Small intestine (tissue), 7 donors: ENCODE measurements around the gene SIMC1. TPM values are rescaled to one million over a fixed set of nuclear protein-coding genes. Genes with fewer than 3 reads are reported as not detected.

Experiments
- DNase-seq, 2 donors: peaks; one replicate each; pipeline versions ENCODE4 v3.0.0 to v3.0.0-alpha.2; 2013
- FAIRE-seq: peaks from 2 replicates; lab custom pipeline; 2012; peaks lifted over from hg19 to GRCh38; lab: Jason Lieb, UNC
- H3K27ac ChIP-seq, 3 donors: one replicate each; pipeline ENCODE4 v1.5.1; 2013; ENCODE audit warnings: low read length in 2 of 3, mild to moderate bottlenecking in 2 of 3, control low read depth in 1 of 3, inconsistent platforms in 1 of 3, low read depth in 1 of 3, moderate library complexity in 1 of 3
- H3K27me3 ChIP-seq, 3 donors: one replicate each; pipeline ENCODE4 v1.6.1; 2013; ENCODE audit warnings: low read length in 3 of 3, inconsistent platforms in 1 of 3; ENCODE audit not compliant: control insufficient read depth in 3 of 3, insufficient read depth in 3 of 3
- H3K36me3 ChIP-seq, 3 donors: one replicate each; pipeline ENCODE4 v1.6.1; 2013; ENCODE audit warnings: low read length in 3 of 3, inconsistent platforms in 1 of 3, low read depth in 1 of 3, mild to moderate bottlenecking in 1 of 3, moderate library complexity in 1 of 3; ENCODE audit not compliant: control insufficient read depth in 3 of 3, insufficient read depth in 2 of 3
- H3K4me1 ChIP-seq, 3 donors: one replicate each; pipeline ENCODE4 v1.6.1; 2013; ENCODE audit warnings: low read length in 2 of 3, inconsistent platforms in 1 of 3, low read depth in 1 of 3, mild to moderate bottlenecking in 1 of 3, moderate library complexity in 1 of 3; ENCODE audit not compliant: control insufficient read depth in 3 of 3, insufficient read depth in 2 of 3
- H3K4me3 ChIP-seq, 3 donors: one replicate each; pipeline ENCODE4 v1.5.1; 2013; ENCODE audit warnings: low read length in 3 of 3, control low read depth in 1 of 3, inconsistent platforms in 1 of 3, low read depth in 1 of 3, mild to moderate bottlenecking in 1 of 3, moderate library complexity in 1 of 3
- H3K9me3 ChIP-seq, 2 donors: one replicate each; pipeline ENCODE4 v1.6.1; 2013; ENCODE audit warnings: low read depth in 1 of 2, low read length in 1 of 2; ENCODE audit not compliant: control insufficient read depth in 2 of 2, insufficient read depth in 1 of 2
- WGBS, 3 donors: extraction: QIAGEN DNeasy Blood & Tissue Kit; methylation state at CpG; one replicate each; pipeline ENCODE4 v1.1.7; 2013; 5-methylcytosine and 5-hydroxymethylcytosine counted together
- polyA plus RNA-seq, 4 donors: library from polyadenylated mRNA; stranded (reverse) in 3 of 4; unstranded in 1 of 4; fragments of 200-250 nt in 3 of 4; fragments of 120-200 nt in 1 of 4; gene quantifications; one replicate each; pipeline versions ENCODE4 v1.2.1 to v1.2.3, GENCODE V29; 2013
- donor health status: healthy with polysubstance abuse.
- donor health status: control.
- donor health status: control.
- donor health status: Bipolar disorder and iron deficiency.
- donor health status: healthy.

Gene SIMC1
- polyA plus RNA-seq, 4 donors: 5.9 to 16.1 (median 10.8) TPM

- no peak overlapping the region for H3K27ac ChIP-seq
- H3K9me3 ChIP-seq: no peaks in the 10 kb centered on the region
- H3K36me3 ChIP-seq: peaks cover 6 to 91% (median 9%) of the 10 kb centered on the region in 3 donors
- WGBS, 3 donors: 82 to 93% (median 90%) methylated on average over 11 of the region's 11 CpGs
- FAIRE-seq: no peak
- peaks cover 0 to 2% (median 0%) of the 10 kb centered on the region in 3 donors for H3K4me1 ChIP-seq
- H3K4me3 ChIP-seq: no peak overlapping the region
- no peaks in the 10 kb centered on the region for H3K27me3 ChIP-seq
- DNase-seq: no peak
Observed at GRCh38 chr5:176394881-176395675, 156.9 kb downstream of the SIMC1 start.

Other genes starting within 250 kb of the SIMC1 start
- gene KIAA1191, start 123.3 kb downstream of the SIMC1 start, polyA plus RNA-seq: 100 to 1,000 TPM in 1 of 4 donors, 10 to 100 TPM in 3; 43.7 to 132 (median 84.9) TPM
- gene ARL10, start 127.1 kb downstream of the SIMC1 start, polyA plus RNA-seq: 1 to 10 TPM in 1 of 4 donors, under 1 TPM in 2, not detected in 1; under 0.01 to 2.4 (median 0.97) TPM
- gene NOP16, start 150.2 kb downstream of the SIMC1 start, polyA plus RNA-seq: 10 to 100 TPM; 22.5 to 47.6 (median 29.2) TPM
- gene HIGD2A, start 150.3 kb downstream of the SIMC1 start, polyA plus RNA-seq: 100 to 1,000 TPM; 116 to 343 (median 270) TPM
- 100 to 1,000 TPM; 160 to 359 (median 263) TPM for gene CLTB, start 178.1 kb downstream of the SIMC1 start, polyA plus RNA-seq
- gene FAF2, start 210.0 kb downstream of the SIMC1 start, polyA plus RNA-seq: 10 to 100 TPM in 3 of 4 donors, 1 to 10 TPM in 1; 6.8 to 48.9 (median 15.4) TPM